M059J (cell line): ENCODE results near the gene THY1. TPM values are rescaled to one million over a fixed set of nuclear protein-coding genes. Genes with fewer than 3 reads are reported as not detected.
A peak's percentile ranks its signal among the peaks of the same experiment; 100 is the strongest.
"Not testable (repeated sequence)": the region's sequence is repeated elsewhere in the genome, so short reads cannot be mapped to it uniquely, and the experiment has no call there.

Experiments used
- DNase-seq: peaks from one replicate; pipeline ENCODE4 v3.0.0-alpha.2; 2012; ENCODE audit warnings: low read depth
- total RNA-seq: library from RNA; depleted of rRNA; stranded (reverse); fragments of >200 nt; shearing (Covaris generic); gene quantifications from 2 replicates; pipeline ENCODE4 v1.2.3, GENCODE V29; 2014; rRNA removed

Gene THY1
- 1,171 and 1,190 TPM in 2 replicates for total RNA-seq

DNA sequence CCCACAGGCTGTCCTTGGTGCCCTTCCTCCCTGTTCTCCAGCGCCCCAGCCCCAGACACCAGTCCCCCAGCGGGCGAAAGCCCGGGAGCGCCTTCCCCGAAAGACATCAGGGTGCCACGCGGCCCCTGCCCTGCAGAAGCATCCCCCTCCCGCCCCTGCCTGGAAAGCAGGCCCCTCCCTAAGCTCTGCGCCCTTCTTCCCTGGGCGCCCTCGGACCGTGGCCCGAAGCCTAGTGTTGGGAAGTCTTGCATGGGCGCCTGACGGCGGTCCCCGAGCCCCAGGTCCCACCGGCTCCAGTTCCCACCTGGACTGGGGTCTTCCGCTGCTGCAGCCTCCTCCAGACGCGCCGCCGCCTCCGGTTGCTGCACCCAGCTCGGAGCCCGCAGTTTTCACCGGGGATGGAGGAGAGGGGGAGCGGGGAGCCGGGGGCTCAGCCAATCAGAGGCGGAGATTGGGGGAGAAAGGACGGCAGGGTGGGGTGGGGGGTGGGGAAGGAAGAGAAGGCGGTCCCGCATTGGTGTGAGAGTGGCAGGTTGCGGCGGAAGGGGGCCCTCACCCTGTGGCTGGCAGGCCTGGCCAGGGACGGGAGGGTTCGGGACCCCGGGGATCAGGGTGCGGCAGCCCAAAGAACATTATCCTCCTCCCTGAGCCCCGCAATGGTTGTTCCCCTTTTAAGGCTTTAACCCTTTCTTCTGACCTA is at the start of gene THY1:
TSS of gene THY1 (minus strand) at position 364 of the 700 bp plus-strand sequence. CDS start 2,267 bp downstream, outside the sequence.
- DNase-seq = peak; percentile 54

DNA sequence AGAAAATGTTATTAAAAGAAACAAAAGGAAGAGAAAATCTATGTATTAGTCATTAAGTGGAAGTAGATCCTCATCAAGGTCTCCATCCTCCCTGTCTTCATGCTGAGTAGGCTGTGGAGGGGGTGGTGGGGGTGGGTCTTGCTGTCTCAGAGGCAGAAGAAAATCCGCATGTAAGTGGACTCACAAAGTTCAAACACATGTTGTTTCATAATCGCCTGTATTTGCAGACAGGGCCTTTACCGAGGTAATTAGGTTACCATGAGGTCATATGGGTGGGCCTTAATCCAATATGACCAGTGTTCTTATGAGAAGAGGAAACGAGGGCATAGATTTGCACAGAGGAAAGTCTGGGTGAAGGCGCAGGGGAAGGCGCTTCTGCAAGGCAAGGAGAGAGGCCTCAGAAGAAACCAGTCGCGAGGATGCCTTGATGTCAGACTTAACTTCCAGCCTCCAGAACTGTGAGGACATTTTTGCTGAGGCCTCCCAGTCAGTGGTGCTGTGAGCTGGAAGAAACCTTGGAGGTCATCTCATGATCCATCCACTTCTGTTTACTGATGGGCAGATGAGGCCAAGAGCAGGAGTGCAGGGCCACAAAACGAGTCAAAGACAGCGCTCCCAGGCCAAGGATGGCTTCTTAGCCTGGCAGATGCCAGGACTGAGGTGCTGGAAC is 49.3 kb upstream of the THY1 start:
- DNase-seq = no peak

DNA sequence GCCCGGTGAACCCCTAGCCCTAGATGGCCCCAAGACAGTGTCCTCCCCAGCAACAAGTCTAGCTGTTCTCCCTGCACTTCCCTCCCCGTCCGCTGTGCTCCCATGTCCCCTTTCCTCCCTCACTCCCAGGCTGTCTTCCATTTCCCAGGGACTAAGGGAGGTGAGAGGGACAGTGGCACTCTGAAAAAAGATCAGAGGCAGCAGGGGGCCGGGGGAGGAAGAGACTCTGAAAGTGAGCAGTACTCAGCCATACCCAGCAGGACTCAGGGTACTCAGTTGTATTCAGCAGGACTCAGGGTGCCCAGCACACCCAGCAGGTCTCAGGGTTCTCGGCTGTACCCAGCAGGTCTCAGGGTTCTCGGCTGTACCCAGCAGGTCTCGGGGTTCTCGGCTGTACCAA is 48.4 kb upstream of the THY1 start:
- DNase-seq = no peak

DNA sequence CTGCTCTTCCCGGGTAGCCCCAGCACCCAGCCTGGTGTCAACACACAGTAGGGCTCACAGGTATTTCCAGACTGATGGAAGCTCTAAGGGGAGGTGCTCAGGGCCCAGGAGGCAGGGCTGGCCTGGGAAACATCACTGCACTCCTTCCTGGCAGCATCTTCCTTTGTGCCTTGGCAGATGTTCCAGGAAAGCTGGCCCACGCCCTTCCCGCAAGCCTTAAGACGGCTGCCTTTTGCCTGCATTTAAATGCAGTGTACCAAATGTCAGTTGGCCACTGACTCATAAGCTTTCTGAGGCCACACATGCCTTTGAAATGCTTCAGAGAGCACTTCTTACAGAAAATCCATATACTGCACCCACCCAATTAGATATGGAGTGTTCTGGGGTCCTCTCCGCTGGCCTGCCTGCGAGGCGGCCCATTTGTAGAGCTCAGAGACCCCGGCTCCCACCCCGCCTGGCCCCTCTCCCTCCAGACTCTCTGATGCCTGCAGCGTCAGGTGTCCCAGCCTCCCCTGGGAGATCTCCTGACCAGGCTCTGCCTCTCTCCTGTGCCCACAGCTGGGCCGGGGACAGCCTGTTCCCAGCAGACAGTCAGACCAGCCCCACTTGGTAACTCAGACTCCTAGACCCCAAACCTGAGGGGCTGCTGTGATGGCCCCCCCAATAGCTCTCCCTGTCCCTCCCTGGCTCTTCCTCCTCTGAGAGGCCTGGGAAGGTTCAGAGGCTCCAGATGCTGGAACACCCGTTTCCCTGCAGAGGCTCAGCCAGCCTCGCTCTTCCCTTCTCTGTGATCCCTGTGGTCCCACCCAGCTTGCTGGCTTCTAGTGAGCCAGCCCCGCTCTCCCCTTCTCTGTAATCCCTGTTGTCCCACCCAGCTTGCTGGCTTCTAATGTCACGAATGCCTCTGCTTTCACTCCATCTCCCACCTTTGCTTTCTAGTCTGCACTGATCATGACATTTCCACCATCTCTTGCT is 47.6 kb upstream of the THY1 start:
- DNase-seq = peak; percentile 80

DNA sequence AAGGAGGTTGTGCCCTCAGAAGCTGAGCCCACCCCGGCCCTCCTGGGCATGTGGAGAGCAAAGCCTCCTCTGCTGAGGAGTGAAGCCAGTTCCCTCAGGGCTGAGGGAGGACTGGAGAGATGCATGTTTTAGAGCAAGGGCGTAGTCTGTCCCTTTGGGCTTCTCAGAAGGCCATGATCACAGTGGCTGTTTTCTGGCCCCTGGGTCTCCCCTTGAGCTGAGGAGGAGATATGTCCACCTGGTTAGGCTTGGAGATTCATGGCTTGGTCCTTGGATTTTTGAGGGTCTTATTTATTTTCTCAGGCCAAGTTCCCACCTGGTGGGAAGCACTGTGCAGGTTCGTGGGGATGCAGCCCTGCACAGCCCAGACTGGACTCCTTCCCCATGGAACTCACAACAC is 46.5 kb upstream of the THY1 start:
- DNase-seq = no peak

DNA sequence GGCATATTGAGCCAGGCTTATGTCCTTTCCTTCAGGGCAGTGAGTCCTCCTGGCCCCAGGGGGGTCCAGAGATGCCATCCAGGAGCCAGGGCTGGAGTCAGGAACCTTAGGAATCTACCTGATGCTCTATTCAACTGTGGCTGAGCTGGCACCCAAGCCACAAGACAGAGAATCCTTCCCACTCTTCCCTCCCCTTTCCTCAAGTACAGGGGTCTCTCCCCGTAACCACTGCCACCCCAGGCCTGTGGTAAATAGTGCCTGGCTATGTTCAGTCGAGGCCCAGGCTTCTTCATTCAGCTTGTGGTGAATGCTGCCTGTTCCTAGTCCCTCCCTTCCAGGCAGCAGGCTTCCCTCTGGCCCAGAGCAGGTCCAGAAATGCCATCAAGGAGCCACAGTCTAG is 45.5 kb upstream of the THY1 start:
- no peak for DNase-seq

DNA sequence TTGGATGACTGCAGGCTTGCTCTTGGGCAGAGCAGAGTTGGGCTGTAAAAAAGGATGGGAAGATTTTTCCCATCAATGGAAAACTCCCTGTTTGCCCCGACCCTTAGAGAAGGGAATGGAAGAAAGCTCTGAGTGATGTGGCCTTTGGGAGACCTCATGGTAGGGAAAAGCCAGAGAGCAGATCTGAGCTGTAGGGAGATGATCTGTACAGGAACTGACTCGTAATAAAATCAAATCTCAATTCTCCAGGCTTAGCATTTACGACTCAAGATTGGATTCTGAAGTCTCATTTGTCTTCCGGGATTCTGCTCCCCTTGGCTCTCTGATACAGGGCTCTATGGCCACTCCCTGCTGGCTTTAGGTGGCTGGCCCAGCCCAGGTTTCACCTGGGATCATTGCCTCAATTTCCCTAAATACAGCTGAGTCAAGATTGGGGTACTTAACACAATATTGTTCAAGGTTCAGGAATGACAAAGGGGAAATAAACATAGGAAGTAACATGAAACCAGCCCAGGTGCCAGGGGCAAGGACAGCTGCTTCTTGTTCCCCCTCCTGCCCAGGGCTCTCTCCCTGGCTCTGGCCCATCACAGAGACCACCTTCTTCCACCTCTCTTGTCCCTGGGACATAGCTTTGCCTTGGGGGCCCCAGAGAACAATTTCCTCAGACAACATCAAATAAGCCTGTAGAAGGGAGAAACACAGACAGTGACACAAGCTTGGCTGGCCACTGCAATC is 38.4 kb upstream of the THY1 start:
- peak; percentile 31 for DNase-seq

DNA sequence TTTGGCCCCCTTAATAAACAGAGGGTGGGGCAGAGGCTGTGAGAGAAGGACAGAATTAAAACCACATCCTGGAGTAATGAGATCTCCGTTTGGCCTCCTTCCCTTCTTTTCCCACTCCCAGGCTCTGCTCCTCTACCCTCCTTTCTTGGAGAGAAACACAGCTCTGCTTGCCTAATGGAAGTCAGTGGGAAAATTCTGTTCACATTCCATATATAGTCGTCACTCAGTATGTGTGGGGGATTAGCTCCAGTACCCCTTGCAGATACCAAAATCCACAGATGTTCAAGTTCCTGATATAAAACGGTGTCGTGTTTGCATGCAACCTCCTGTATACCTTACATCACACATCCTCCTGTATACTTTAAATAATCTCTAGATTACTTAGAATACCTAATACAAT is 37.6 kb upstream of the THY1 start:
- DNase-seq = peak; percentile 68

DNA sequence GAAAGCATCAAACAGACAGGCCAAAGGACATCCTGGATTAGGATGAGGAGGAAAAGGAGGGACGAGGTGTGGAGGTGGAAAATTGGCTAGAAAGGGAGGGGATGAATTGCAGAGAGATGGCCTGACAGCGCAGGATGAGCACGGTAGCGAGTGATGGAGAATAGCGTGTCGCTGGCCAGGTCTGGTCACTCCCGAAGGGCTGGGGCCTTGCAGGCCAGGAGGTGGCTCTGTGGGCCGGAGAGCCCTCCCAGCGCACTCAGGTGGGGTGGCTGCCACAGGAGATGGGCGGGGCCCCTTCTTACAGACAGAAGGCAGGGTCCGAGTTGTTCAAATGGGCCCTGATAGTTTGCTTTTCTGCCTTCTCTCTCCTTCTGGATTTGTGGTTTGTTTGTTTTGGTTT is 37.1 kb upstream of the THY1 start:
- DNase-seq = no peak

DNA sequence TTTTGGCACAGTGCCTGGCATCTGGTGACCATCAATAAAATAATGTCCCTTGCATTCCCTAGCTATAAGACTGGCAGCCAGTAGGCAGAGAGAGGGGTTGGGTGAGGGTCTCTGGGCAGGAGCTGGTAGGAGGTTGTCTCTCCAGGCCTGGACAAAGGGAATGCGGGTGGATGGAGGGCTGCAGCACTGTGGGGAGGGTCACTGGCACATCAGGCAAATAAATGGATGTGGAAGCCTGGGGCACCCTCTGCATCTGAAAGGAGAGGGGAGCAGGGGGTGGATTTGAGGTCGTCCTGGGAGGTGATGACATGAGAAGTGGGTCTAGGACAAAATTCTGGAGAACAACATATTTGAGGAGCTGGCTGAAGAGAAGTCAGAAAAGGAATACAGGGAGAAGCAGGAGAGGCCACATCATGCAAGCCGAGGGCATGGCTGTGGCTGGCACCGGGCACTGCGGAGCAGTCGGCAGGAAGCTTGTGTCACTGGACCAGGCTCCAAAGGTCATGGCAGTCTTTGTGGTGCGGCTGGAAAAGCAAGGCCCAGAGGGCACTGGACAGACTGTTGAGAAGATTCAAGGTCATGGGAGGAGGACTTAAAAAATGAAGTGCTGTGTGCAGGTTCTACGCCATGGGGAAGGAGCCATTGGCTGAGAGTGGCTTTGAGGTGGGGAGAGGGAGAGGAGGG is 36.5 kb upstream of the THY1 start:
- DNase-seq = no peak

DNA sequence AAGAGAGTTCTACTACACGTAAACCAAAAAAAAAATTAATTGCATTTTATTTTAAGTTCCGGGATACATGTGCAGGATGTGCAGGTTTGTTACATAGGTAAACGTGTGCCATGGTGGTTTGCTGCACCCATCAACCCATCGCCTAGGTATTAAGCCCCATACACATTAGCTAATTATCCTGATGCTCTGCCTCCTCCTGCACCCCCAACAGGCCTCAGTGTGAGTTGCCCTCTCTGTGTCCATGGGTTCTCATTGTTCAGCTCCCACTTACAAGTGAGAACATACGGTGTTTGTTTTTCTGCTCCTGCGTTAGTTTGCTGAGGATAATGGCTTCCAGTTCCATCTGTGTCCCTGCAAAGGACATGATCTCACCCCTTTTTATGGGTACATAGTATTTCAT is 32.7 kb upstream of the THY1 start:
- not testable (repeated sequence) for DNase-seq

DNA sequence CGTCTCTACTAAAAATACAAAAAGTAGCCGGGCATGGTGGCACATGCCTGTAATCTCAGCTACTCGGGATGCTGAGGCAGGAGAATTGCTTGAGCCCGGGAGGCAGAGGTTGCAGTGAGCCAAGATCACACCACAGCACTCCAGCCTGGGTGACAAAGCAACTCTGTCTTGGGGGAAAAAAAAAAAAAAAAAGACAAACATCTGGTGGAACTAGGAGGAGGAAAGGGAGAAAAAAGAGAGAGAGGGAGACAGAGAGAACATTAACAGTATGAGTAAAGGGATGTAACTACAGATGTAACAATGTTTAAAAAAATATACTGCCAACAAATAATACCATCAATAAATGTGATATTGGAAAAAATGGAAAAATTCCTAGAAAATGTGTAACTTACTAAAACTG is 32.3 kb upstream of the THY1 start:
- DNase-seq = not testable (repeated sequence)

DNA sequence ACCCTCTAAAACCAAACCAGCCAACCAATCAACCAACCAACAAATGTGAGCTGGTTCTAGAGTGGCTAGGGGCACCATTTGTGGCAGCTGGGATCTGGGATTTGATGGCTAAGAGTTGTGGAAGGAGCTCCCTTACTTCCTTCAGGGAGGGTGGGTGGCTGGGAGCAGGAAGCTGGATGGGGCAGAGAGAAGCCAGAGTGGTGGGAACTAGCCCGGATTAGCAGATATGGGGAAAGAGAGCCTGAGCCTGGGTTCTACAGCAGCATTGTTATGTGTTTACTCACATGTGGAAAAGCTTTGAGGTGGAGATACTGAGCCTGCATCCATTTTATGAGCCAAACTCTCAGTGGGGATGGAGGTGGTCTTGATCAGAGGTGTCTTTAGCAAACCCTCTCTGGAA is 30.9 kb upstream of the THY1 start:
- DNase-seq = no peak

DNA sequence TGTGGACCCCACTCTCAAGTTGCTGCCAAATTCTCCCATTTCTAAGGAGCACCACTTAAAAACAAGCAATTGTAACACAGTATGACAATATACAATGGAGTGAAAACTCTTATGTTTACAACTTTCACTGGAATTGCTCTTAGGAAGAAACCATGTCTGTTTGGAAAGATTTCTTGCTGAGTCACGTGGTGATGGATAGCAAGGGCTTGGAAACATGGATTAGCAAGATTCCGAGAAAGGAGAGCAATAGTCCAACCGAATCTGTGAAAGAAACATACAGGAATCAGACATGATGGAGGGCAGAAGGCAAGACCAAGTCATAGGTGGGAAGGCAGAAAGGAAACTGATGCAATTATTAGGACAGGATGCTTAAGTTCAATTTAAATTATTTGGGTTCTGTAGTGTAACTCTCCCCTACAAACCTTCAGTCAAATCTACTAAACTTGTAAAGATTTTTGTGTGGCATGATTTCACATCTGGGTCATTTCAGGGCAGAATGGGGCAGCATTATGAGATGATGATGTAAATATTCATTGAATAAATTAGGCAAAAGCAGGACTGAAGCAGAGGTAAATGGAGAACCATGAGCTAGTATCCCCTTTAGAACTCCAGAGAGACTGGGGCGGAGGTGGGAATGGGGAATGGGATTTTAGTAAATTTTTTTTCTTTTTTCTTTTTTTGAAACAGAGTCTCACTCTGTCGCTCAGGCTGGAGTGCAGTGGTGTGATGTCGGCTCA is 27.8 kb upstream of the THY1 start:
- no peak for DNase-seq

DNA sequence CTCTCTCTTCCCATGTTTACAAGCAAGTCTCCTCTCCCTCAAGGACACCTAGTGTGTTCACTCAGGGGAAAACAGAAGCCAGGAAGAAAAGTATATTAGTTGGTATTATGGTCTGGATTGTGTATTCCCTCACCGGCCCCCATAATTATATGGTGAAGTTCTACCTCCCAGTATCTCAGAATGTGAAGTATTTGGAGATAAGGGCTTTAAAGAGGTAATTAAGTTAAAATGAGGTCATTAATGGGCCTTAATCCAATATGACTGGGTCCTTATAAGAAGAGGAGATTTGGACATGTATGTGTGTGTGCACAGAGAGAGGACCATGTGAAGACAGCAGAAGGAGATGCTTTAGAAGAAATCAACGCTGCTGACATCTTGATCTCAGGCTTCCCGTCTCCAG is 26.5 kb upstream of the THY1 start:
- DNase-seq = no peak

DNA sequence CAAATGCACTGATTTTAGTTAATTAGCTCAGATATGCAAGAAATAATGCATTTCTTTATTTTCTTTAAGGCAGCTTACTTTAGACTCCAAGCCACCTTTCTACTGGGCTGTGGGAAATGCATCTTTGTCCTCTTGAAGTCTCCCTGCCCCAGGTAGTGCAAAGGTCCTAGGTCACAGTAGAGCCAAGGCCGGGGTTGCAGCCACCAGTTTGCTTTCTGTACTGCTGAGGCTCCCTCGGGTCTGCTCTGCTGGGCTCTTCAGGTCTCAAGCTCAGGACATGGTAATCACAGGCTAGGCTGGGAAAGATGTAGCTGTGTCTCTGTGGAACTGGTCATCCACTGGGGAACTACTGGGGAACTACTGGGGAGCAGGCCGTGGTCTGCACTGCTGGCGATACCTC is 25.4 kb upstream of the THY1 start:
- no peak for DNase-seq

DNA sequence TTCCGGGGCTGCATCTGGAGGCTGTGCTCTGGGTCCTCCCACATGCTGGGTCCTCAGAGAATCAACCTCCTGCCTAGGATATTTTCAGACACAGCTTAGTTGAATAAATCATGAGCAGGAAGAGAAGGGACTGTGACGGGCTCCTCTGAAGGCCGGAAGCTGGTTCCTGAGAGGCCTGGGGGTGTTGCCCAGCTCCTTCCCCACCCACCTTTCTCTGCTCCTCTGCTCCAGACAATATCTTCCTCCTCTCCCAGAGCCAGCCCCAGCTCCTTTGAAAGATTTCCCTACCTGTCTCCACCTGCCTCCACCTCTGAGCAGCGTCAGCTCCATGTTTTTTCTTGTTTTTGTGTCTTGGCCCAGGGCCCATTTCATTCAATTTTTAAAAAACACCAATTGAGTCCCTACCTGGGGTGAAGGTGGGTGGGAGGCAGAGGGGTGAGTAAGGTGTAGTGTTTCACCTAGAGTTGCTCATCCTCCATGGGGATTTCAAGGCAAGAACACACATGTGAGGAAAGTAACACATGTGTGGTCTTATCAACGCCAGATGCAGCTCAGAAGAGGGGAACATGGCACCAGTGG is 24.8 kb upstream of the THY1 start:
- no peak for DNase-seq

DNA sequence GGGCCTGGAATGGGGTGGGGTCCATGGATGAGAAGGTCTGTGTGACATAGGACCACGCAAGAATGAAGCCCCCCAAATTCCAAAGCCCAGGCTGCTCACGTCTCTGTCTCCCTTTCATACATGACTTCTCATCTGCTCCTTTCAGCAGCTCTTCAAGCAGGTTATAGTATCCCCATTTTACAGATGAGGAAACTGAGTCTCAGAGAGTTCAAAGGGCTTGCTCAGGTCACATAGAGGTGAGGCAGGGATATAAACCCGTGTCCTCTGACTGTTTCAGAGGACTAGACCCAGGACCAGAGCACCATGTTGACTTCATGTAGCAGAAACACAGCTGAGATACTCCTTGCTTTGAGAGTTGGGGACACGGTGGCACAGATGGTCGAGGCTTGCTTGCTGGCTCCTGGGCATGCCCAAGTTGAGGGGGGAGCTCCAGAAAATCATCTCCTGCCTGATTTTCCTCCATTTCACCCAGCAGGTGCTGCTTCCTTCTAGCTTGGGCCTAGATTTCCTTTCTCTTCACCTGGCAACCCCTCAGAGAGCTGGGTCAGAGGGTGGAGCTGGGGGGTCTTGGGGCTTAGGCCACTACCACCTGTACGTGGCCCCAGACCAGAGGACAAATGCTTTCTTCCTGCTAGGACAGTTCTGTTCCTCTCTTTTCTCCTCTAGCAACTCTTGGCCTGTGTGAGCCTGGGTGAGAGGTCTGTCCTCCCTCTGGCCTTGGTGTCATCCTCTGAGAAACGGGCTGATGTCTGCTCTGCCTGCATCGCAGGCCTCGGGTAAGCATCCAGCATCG is 24.1 kb upstream of the THY1 start:
- no peak for DNase-seq

DNA sequence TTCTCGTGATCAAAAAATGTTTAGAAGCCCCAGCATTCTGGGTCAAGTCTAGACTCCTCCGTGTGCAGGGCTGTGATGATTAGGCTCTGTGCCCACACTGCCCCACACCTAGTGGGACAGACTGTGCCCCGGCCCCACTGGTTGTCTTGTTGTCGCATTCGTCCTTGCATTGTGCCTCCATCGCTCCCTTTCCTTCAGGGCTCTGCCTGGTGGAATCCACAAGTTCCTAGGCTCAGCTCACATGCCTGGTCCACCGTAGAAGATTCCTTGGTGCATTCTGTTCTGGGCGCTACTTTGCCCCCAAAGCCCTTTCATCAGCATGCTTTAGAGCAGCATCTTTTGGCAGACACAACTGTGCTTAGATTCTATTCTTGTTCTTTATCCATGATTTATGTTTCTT is 23.5 kb upstream of the THY1 start:
- no peak for DNase-seq
